Hepatocyte (in vitro differentiated cells): ENCODE results near the gene GAB1. TPM values are rescaled to one million over a fixed set of nuclear protein-coding genes. Genes with fewer than 3 reads are reported as not detected.

ENCODE experiments used
- DNase-seq: peaks from one replicate; pipeline ENCODE4 v3.0.0-alpha.2; 2016; ENCODE audit warnings: low spot score
- H2AFZ ChIP-seq: fragments of 200-600 bp; sonication (generic); 2 replicates; pipeline ENCODE4 v1.6.0; 2016; ENCODE audit warnings: antibody characterized with exemption, mild to moderate bottlenecking
- H3K27ac ChIP-seq: fragments of 200-600 bp; sonication (generic); 2 replicates; pipeline ENCODE4 v1.5.1; 2016; ENCODE audit warnings: mild to moderate bottlenecking
- H3K27me3 ChIP-seq: fragments of 200-600 bp; sonication (generic); 2 replicates; pipeline ENCODE4 v1.6.1; 2016
- H3K36me3 ChIP-seq: fragments of 200-600 bp; sonication (generic); replicated peaks from 2 replicates; pipeline ENCODE4 v1.5.1; 2016; ENCODE audit warnings: low read depth; ENCODE audit not compliant: insufficient read depth
- H3K4me1 ChIP-seq: fragments of 200-600 bp; sonication (generic); 2 replicates; pipeline ENCODE4 v1.5.1; 2016; ENCODE audit warnings: mild to moderate bottlenecking, moderate library complexity; ENCODE audit not compliant: insufficient read depth
- H3K4me2 ChIP-seq: fragments of 200-600 bp; sonication (generic); 2 replicates; pipeline ENCODE4 v1.6.0; 2016
- H3K4me3 ChIP-seq: fragments of 200-600 bp; sonication (generic); 2 replicates; pipeline ENCODE4 v1.5.1; 2016; ENCODE audit warnings: mild to moderate bottlenecking
- H3K79me2 ChIP-seq: fragments of 200-600 bp; sonication (generic); 2 replicates; pipeline ENCODE4 v1.6.0; 2017; ENCODE audit warnings: mild to moderate bottlenecking
- H3K9me2 ChIP-seq: fragments of 200-600 bp; sonication (generic); replicated peaks from 2 replicates; pipeline ENCODE4 v1.6.0; 2017; ENCODE audit warnings: mild to moderate bottlenecking; ENCODE audit not compliant: insufficient read depth
- H3K9me3 ChIP-seq: fragments of 200-600 bp; sonication (generic); 2 replicates; pipeline ENCODE4 v1.5.1; 2016; ENCODE audit warnings: low read depth, mild to moderate bottlenecking
- H4K20me1 ChIP-seq: fragments of 200-600 bp; sonication (generic); 2 replicates; pipeline ENCODE4 v1.6.0; 2016; ENCODE audit warnings: mild to moderate bottlenecking; ENCODE audit not compliant: insufficient read depth, poor library complexity, severe bottlenecking
- EZH2 ChIP-seq: fragments of 200-600 bp; sonication (generic); IDR thresholded peaks from 2 replicates; pipeline ENCODE4 v1.6.1; 2016; ENCODE audit warnings: antibody characterized with exemption, mild to moderate bottlenecking, borderline replicate concordance
- EZH2phosphoT487 ChIP-seq: fragments of 200-600 bp; sonication (generic); IDR thresholded peaks from one replicate; pipeline ENCODE4 v1.6.1; 2018; ENCODE audit warnings: antibody characterized with exemption, mild to moderate bottlenecking, low read depth, moderate library complexity; ENCODE audit not compliant: unreplicated experiment, severe bottlenecking
- WGBS: methylation state at CpG from one replicate; pipeline ENCODE4 v1.1.6; 2016; ENCODE audit warnings: low lambda C conversion rate; ENCODE audit errors: missing lambda C conversion rate; 5-methylcytosine and 5-hydroxymethylcytosine counted together
- polyA plus RNA-seq: library from polyadenylated mRNA; unstranded; fragments of >200 nt; fragmentation: Nextera tagmentation; extraction: Ambion mirVana; gene quantifications from 2 replicates; pipeline ENCODE4 v1.2.1, GENCODE V29; 2016
- total RNA-seq: library from RNA; depleted of rRNA; stranded (reverse); fragments of >200 nt; gene quantifications from 2 replicates; pipeline ENCODE4 v1.2.3, GENCODE V29; 2014
- TF ChIP-seq, protein P1 (sequence below): fragments of 200-600 bp; sonication (generic); IDR thresholded peaks from 2 replicates; pipeline ENCODE4 v1.5.1; 2016; ENCODE audit warnings: antibody characterized with exemption, mild to moderate bottlenecking; ENCODE audit not compliant: poor library complexity

Gene GAB1
- total and polyA plus RNA-seq, 2 experiments from 2014 or later = 10.9 to 30.7 TPM

DNA sequence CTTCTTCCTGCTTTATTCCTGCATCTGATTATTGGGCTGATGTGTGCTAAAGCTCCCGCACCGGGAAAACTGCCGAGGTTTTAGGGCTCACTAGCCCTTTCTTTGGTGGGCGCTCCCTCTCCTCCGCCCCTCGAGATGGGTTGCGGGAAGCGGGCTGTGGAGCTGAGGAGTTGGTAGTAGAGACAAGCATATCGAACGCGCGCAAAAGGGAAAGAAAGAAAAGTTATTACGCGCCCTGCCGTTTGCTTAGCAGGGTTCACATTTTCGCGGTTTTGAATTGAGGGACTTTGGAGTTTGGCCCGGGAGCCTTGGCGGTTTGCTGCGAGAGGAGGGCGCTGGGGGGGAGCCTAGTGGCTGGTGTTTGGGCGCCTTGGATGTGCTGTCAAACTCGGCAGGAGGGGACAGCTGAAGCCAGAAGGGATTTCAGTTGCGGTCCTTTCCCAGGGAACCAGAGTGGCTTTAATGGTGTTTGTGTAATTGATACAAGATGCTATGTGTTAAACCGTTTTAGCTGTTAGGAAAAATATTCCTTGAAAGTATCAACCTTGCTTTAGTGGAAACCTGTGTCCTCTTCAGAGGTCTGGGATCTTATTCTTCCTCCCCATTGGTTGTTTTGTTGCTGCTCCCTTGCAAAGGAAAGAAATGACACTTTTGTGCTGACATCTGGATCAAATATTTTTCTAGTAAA lies 1.1 kb downstream of the GAB1 start:
- DNase-seq = peak; percentile 78
- peak overlapping the region; percentile 82 for H2AFZ ChIP-seq
- no peaks in the 10 kb centered on the region for H3K27me3 ChIP-seq

DNA sequence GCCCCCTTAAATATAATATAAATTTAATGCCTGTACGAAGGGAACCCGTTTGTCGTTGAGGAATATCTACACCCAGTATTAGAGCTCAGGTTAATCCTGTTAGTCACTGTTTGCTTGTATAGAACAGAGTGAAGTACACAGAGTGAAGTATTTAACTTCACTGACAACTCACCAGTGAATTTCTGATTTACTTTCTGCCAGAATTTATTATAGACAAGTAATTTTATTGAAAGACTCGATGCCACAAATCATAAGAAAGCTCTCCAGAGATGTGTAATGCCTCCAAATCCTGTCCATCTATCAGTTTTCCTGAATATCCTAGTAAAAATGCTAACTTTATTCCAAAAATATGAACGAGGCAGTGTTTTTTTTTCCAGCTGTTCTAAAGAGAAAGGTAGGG lies 1.6 kb downstream of the GAB1 start:
- no peak for TF ChIP-seq EZH2
- TF ChIP-seq EZH2phosphoT487 = no peak
- TF ChIP-seq, protein P1, sequence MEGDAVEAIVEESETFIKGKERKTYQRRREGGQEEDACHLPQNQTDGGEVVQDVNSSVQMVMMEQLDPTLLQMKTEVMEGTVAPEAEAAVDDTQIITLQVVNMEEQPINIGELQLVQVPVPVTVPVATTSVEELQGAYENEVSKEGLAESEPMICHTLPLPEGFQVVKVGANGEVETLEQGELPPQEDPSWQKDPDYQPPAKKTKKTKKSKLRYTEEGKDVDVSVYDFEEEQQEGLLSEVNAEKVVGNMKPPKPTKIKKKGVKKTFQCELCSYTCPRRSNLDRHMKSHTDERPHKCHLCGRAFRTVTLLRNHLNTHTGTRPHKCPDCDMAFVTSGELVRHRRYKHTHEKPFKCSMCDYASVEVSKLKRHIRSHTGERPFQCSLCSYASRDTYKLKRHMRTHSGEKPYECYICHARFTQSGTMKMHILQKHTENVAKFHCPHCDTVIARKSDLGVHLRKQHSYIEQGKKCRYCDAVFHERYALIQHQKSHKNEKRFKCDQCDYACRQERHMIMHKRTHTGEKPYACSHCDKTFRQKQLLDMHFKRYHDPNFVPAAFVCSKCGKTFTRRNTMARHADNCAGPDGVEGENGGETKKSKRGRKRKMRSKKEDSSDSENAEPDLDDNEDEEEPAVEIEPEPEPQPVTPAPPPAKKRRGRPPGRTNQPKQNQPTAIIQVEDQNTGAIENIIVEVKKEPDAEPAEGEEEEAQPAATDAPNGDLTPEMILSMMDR = no peak
- H3K9me2 ChIP-seq = no peaks in the 10 kb centered on the region
- WGBS = 36% methylated on average over 5 of the region's 5 CpGs
- no peak overlapping the region for H2AFZ ChIP-seq
- peak overlapping the region; percentile 95 for H3K4me3 ChIP-seq
- peaks cover 23% of the 10 kb centered on the region for H4K20me1 ChIP-seq
- peaks cover under 1% of the 10 kb centered on the region for H3K4me1 ChIP-seq
- H3K4me2 ChIP-seq = peak overlapping the region; percentile 83
- no peaks in the 10 kb centered on the region for H3K36me3 ChIP-seq
- no peak for DNase-seq
- peaks cover 9% of the 10 kb centered on the region for H3K79me2 ChIP-seq
- peak overlapping the region; percentile 94 for H3K27ac ChIP-seq
- no peaks in the 10 kb centered on the region for H3K9me3 ChIP-seq
- no peaks in the 10 kb centered on the region for H3K27me3 ChIP-seq

More for the DNA sequence above, 1.1 kb downstream of the GAB1 start:
- Histone ChIP-seq H3K9me2 (no peaks in the 10 kb centered on the region), H3K4me1 (no peaks in the 10 kb centered on the region), H3K4me2 (peak overlapping the region; percentile 83), H3K9me3 (no peaks in the 10 kb centered on the region), H3K36me3 (no peaks in the 10 kb centered on the region), H3K4me3 (peak overlapping the region; percentile 95), H4K20me1 (peaks cover 23% of the 10 kb centered on the region), H3K79me2 (peaks cover 9% of the 10 kb centered on the region), H3K27ac (peak overlapping the region; percentile 94)
- WGBS = 1% methylated on average over 25 of the region's 25 CpGs
- TF ChIP-seq EZH2phosphoT487 (no peak), EZH2 (no peak)
- TF ChIP-seq, protein P1 = no peak

DNA sequence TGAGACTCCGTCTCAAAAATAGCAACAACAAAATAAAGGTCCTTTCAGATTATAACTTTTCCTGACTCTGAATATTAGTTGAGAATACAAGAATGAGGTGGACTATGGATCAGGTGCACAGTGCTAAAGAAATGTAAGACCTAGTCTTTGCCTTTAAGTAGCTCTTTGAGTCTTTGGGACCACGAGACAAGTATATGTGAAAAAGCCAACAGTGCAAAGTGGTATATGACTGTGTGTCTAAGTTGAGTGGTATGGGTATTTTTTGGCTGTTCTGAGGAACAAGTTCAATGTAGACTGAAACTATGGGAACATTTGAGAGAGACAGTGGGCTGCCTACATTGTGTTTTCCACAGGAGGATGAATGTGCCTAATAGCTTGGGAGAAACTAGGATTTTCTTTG lies 2.8 kb downstream of the GAB1 start:
- no peak for TF ChIP-seq EZH2
- TF ChIP-seq, protein P1 = no peak
- TF ChIP-seq EZH2phosphoT487 = no peak
- H3K4me1 ChIP-seq = peaks cover 13% of the 10 kb centered on the region
- no peak for DNase-seq
- H3K27me3 ChIP-seq = no peaks in the 10 kb centered on the region
- WGBS = 98% methylated on average over 2 of the region's 2 CpGs
- H3K36me3 ChIP-seq = no peaks in the 10 kb centered on the region
- peaks cover 25% of the 10 kb centered on the region for H4K20me1 ChIP-seq
- no peaks in the 10 kb centered on the region for H3K9me3 ChIP-seq
- H2AFZ ChIP-seq = no peak overlapping the region
- no peaks in the 10 kb centered on the region for H3K9me2 ChIP-seq
- no peak overlapping the region for H3K4me3 ChIP-seq
- H3K79me2 ChIP-seq = peaks cover 9% of the 10 kb centered on the region
- no peak overlapping the region for H3K27ac ChIP-seq
- peak overlapping the region; percentile 83 for H3K4me2 ChIP-seq
